HCT116 (cell line): Measurements from ENCODE around the gene ACACA. TPM values are rescaled to one million over a fixed set of nuclear protein-coding genes. Genes with fewer than 3 reads are reported as not detected.

ENCODE experiments used
- ATAC-seq: fragments of 200-7000 bp; cut with Tn5 transposase; 2 replicates; pipeline ENCODE4 v1.9.1; 2020; ENCODE audit warnings: mild to moderate bottlenecking, moderate library complexity
- BruUV-seq: library from RNA; stranded (reverse); fragments of 400-500 nt; replicated peaks from 2 replicates; lab custom pipeline; 2021; lab: Mats Ljungman, UMichigan
- CTCF ChIA-PET: fragments of 300-600 bp; sonication (Branson Sonifier 250); formaldehyde crosslinking; loops from one replicate; lab custom pipeline; 2021; ENCODE audit warnings: antibody characterized with exemption; lab: Charles Lee
- POLR2A ChIA-PET: fragments of 300-600, 350-600 bp; sonication (Branson Sonifier 250); formaldehyde crosslinking; loops from one replicate; lab custom pipeline; 2021; ENCODE audit warnings: antibody characterized with exemption; lab: Charles Lee
- RAD21 ChIA-PET, 2 experiments: fragments of 300-600 bp; sonication (Branson Sonifier 250); formaldehyde crosslinking; loops; one replicate each; lab custom pipeline; 2023; ENCODE audit warnings: low total read pairs in 2 of 2; ENCODE audit not compliant: uncharacterized antibody in 2 of 2, unreplicated experiment in 2 of 2, low non-redundant PET in 1 of 2; lab: Charles Lee
- DNase-seq: peaks from one replicate; pipeline ENCODE4 v3.0.0-alpha.2; 2010; ENCODE audit warnings: low read depth, low spot score
- H2AFZ ChIP-seq: fragments of 200-600 bp; shearing (Covaris generic), sonication (generic); 2 replicates; pipeline ENCODE4 v1.6.1; 2017; ENCODE audit warnings: low read depth, mixed run types, mixed read lengths, antibody characterized with exemption, low read length; ENCODE audit not compliant: poor library complexity, severe bottlenecking
- H3K27ac ChIP-seq: 2 replicates; pipeline ENCODE4 v1.5.1; 2012; ENCODE audit warnings: low read depth, low read length
- H3K27me3 ChIP-seq: fragments of 200-600 bp; sonication (generic); 2 replicates; pipeline ENCODE4 v1.6.1; 2016; ENCODE audit warnings: mixed run types, low read length, mixed read lengths; ENCODE audit not compliant: insufficient read depth
- H3K36me3 ChIP-seq, 2 experiments: fragments of 200-500 bp in 1 of 2; fragments of 200-600 bp in 1 of 2; sonication (Bioruptor generic) in 1 of 2; sonication (generic) in 1 of 2; 2 replicates each; pipeline versions ENCODE4 v1.5.1 to v1.6.1; 2014 to 2016; ENCODE audit warnings: low read length in 2 of 2, inconsistent platforms in 1 of 2, mixed read lengths in 1 of 2, mixed run types in 1 of 2; ENCODE audit not compliant: insufficient read depth in 2 of 2, control insufficient read depth in 1 of 2
- H3K4me1 ChIP-seq, 2 experiments: fragments of 200-600 bp in 1 of 2; sonication (generic) in 1 of 2; 2 replicates each; pipeline versions ENCODE4 v1.5.1 to v1.6.1; 2012 to 2017; ENCODE audit warnings: low read length in 2 of 2, inconsistent platforms in 1 of 2, mild to moderate bottlenecking in 1 of 2, mixed read lengths in 1 of 2, mixed run types in 1 of 2, moderate library complexity in 1 of 2; ENCODE audit not compliant: insufficient read depth in 2 of 2, control insufficient read depth in 1 of 2
- H3K4me2 ChIP-seq: fragments of 200-600 bp; sonication (generic); 2 replicates; pipeline ENCODE4 v1.6.1; 2017; ENCODE audit warnings: mixed run types, low read length, mixed read lengths
- H3K4me3 ChIP-seq, 2 experiments: fragments of 200-600 bp in 1 of 2; sonication (generic) in 1 of 2; replicated peaks in 1 of 2; 2 replicates each; pipeline ENCODE4 v1.5.1; 2011 to 2016; ENCODE audit warnings: low read length in 2 of 2, control low read depth in 1 of 2, low read depth in 1 of 2, mild to moderate bottlenecking in 1 of 2, mixed read lengths in 1 of 2, mixed run types in 1 of 2
- H3K79me2 ChIP-seq: fragments of 200-600 bp; sonication (generic); 2 replicates; pipeline ENCODE4 v1.6.1; 2017; ENCODE audit warnings: mild to moderate bottlenecking, mixed run types, low read length, moderate library complexity, mixed read lengths; ENCODE audit not compliant: insufficient read depth
- H3K9ac ChIP-seq: fragments of 200-600 bp; sonication (generic); 2 replicates; pipeline ENCODE4 v1.6.1; 2016; ENCODE audit warnings: low read length, mixed read lengths
- H3K9me2 ChIP-seq: fragments of 200-600 bp; sonication (generic), shearing (Covaris generic); 2 replicates; pipeline ENCODE4 v1.6.1; 2017; ENCODE audit warnings: mixed run types, mild to moderate bottlenecking, moderate library complexity; ENCODE audit not compliant: insufficient read depth
- H3K9me3 ChIP-seq, 2 experiments: fragments of 200-500 bp in 1 of 2; fragments of 200-600 bp in 1 of 2; sonication (Bioruptor generic) in 1 of 2; sonication (generic) in 1 of 2; 2 replicates each; pipeline ENCODE4 v1.6.1; 2014 to 2017; ENCODE audit warnings: low read length in 2 of 2, mixed read lengths in 2 of 2, inconsistent platforms in 1 of 2, low read depth in 1 of 2, mild to moderate bottlenecking in 1 of 2, mixed run types in 1 of 2, moderate library complexity in 1 of 2; ENCODE audit not compliant: control insufficient read depth in 1 of 2, insufficient read depth in 1 of 2
- H4K20me1 ChIP-seq: fragments of 200-600 bp; sonication (generic), shearing (Covaris generic); 2 replicates; pipeline ENCODE4 v1.6.1; 2017; ENCODE audit warnings: mixed run types, mild to moderate bottlenecking, moderate library complexity; ENCODE audit not compliant: insufficient read depth
- SIN3A ChIP-seq: IDR thresholded peaks from 2 replicates; pipeline ENCODE4 v1.6.1; 2012; ENCODE audit warnings: low read depth
- SRF ChIP-seq: IDR thresholded peaks from 2 replicates; pipeline ENCODE4 v1.6.1; 2012; ENCODE audit warnings: low read depth
- TCF7L2 ChIP-seq: IDR thresholded peaks from 2 replicates; pipeline ENCODE4 v1.7.0; 2011; ENCODE audit warnings: borderline replicate concordance, inconsistent platforms; ENCODE audit not compliant: insufficient read depth, insufficient read length; ENCODE audit errors: extremely low read depth
- intact Hi-C: fragments of 100-400 bp; cut with micrococcal nuclease; formaldehyde crosslinking; loops from 2 replicates; pipeline ENCODE4 v1.10.0; 2022
- total RNA-seq: library from RNA; stranded (reverse); gene quantifications from one replicate; pipeline ENCODE4 v1.2.1, GENCODE V29; 2021; ENCODE audit not compliant: unreplicated experiment
- TF ChIP-seq, protein P1 (sequence below): IDR thresholded peaks from 2 replicates; pipeline ENCODE4 v1.6.1; 2012

ACACA gene
- total RNA-seq, 1 experiment from 2014 or later: 161 TPM

DNA sequence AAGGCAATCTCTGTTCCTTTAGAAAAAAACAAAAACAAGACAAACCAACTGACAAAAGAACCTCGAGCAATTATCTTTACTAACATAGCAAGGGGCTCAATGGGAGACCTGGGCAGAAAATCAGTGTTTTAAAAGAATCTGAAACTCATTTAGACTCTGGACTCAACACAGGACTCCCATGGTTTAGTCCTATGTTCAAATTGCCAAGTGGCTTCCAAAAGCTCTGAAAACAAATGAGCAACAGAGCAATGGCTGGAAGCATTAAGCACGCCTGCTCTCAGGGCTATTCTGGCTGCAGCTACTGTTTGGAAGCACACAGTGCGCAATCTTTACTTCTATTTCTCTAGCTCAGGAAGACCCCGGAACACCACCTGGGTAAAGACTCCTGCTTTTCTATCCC is 295.9 kb downstream of the ACACA start:
- no peaks in the 10 kb centered on the region for H4K20me1 ChIP-seq
- ChIA-PET CTCF (no interaction called here), RAD21 (no interaction called here)
- no peak overlapping the region for H3K9ac ChIP-seq
- no peaks in the 10 kb centered on the region for H3K79me2 ChIP-seq
- H3K4me2 ChIP-seq: no peak overlapping the region
- no peaks in the 10 kb centered on the region for H3K4me1 ChIP-seq
- no peak for ATAC-seq
- H3K27ac ChIP-seq: no peak overlapping the region
- BruUV-seq: no TSS peak
- H3K27me3 ChIP-seq: no peaks in the 10 kb centered on the region
- intact Hi-C loops: no loop called here
- DNase-seq: no peak
- H3K36me3 ChIP-seq: peaks cover 12 to 27% of the 10 kb centered on the region in 2 experiments; a peak in 3 of 4 replicates
- no peaks in the 10 kb centered on the region for H3K9me3 ChIP-seq
- H2AFZ ChIP-seq: no peak overlapping the region
- no peaks in the 10 kb centered on the region for H3K9me2 ChIP-seq
- H3K4me3 ChIP-seq: no peak overlapping the region
- TF ChIP-seq SIN3A: no peak
- TF ChIP-seq SRF: no peak
- TF ChIP-seq, all 23 proteins: peak for 0
- POLR2A ChIA-PET: no interaction called here

DNA sequence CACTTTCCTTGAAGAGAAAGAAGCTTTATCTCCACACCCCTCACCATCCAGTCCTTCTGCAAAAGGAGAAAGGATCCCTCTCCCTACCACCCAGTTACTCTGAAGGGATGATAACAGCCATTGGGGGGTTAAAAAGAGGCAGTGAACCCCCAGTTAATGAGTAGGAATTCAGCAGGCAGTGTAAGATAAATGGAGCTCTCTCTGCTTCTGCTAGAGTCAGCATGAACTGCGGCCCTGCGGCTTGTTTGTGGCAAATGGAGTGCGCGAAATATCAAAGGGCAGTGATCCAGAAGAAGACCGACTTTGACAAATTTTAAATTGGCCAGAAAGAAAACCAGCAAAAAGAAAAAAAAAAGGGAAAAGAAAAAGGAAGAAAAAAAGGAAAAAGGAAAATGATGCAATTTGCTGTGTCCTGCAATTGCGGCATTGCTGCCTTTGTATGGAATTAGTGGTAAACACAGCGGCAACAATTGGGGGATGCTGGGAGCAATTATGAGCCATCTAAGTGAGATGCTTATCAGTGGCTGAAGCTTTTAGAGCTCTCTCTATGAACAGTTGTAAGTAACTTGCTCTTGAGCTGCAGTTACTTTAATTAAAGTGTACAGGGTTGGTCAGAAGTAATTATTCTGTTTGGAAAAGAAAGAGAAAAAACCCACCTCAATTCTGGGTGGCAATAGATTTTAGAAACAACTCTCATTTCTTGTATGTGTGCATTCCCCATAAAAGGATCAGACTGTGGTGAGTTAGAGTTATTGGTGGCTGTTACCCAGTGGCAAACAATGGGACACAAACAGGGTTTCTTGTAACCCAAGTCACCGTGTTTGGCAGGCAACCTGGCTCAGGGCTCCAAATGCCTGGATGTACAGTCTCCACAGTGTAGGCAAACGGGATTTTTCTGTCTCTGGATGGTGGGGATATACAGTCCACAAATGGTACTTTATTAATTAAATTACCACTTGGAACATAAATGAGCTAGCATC is 296.6 kb downstream of the ACACA start:
- H4K20me1 ChIP-seq: no peaks in the 10 kb centered on the region
- RAD21 ChIA-PET: no interaction called here
- H3K4me2 ChIP-seq: no peak overlapping the region
- H3K9me3 ChIP-seq: no peaks in the 10 kb centered on the region
- intact Hi-C loops: no loop called here
- no peak overlapping the region for H3K27ac ChIP-seq
- POLR2A ChIA-PET: no interaction called here
- TF ChIP-seq, protein P1, sequence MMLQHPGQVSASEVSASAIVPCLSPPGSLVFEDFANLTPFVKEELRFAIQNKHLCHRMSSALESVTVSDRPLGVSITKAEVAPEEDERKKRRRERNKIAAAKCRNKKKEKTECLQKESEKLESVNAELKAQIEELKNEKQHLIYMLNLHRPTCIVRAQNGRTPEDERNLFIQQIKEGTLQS: no peak
- no peak for TF ChIP-seq TCF7L2
- no peaks in the 10 kb centered on the region for H3K9me2 ChIP-seq
- no peak overlapping the region for H3K4me3 ChIP-seq
- H3K79me2 ChIP-seq: no peaks in the 10 kb centered on the region
- CTCF ChIA-PET: no interaction called here
- DNase-seq: no peak
- H2AFZ ChIP-seq: no peak overlapping the region
- H3K4me1 ChIP-seq: no peaks in the 10 kb centered on the region
- no peak overlapping the region for H3K9ac ChIP-seq
- H3K27me3 ChIP-seq: no peaks in the 10 kb centered on the region
- no peak for ATAC-seq
- BruUV-seq: no TSS peak
- H3K36me3 ChIP-seq: peaks cover 12 to 31% of the 10 kb centered on the region in 2 experiments; a peak in 3 of 4 replicates
